Epithelial cell of esophagus (primary cell): ENCODE results near the gene CAMKMT.

Experiments used
- DNase-seq: peaks from one replicate; pipeline ENCODE4 v3.0.0; 2010; ENCODE audit warnings: low read depth
- H3K4me3 ChIP-seq: 2 replicates; pipeline ENCODE4 v1.5.1; 2011; ENCODE audit warnings: mild to moderate bottlenecking, low read length, control low read depth
- CTCF ChIP-seq: IDR thresholded peaks from 2 replicates; pipeline ENCODE4 v1.5.1; 2011; ENCODE audit warnings: low read depth, mild to moderate bottlenecking, low read length, control low read depth, inconsistent platforms; ENCODE audit not compliant: insufficient read depth; ENCODE audit errors: missing control alignments

The CAMKMT gene

GRCh38 chr2:44397447-44398175 is 35.9 kb downstream of the CAMKMT start:
- H3K4me3 ChIP-seq = no peak overlapping the region
- TF ChIP-seq CTCF = no peak
- DNase-seq = no peak

- H3K4me3 ChIP-seq = no peak overlapping the region
- no peak for TF ChIP-seq CTCF
- DNase-seq = no peak
Measured at GRCh38 chr2:44398243-44398897, 36.6 kb downstream of the CAMKMT start.

DNA sequence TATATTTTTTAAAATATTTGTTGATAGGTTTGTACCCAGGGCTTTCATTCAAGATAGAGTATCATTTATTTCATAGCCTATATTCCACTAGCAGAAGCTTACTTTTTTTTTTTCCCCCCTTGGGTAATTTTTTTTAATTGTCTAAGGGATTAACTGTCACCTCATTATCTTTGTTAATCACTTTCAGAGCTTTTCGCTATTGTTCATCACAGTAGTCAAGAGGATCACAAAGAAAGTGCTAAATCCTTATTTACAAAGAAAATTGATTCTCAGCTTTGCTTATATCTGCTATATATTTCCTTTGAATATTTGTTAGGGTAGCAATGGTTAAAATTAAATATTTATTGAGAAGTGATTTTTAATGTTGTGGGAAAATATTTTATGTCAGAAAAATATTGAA is 59.0 kb downstream of the CAMKMT start:
- TF ChIP-seq CTCF = no peak
- DNase-seq = no peak
- no peak overlapping the region for H3K4me3 ChIP-seq

- H3K4me3 ChIP-seq = no peak overlapping the region
Measured at GRCh38 chr2:44424211-44424610, 62.5 kb downstream of the CAMKMT start.

DNA sequence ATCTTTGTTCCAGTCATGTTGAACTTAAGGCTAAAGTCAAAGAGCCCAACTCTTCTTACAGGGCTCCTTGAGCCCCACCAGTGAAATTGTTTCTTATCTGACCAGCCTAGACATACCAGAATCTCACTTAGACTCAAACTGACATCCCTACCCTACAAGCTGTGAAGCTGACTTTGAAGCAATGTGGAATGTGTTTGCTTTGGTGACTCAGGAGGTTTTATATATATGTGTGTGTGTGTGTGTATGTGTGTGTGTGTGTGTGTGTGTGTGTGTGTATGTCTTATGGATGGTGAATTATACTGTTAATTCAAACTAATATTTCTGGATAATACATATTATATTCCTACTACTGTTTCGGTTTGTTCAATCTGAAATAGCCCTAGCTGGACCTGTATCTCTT is 67.3 kb downstream of the CAMKMT start:
- H3K4me3 ChIP-seq = no peak overlapping the region
- TF ChIP-seq CTCF = no peak
- DNase-seq = peak; percentile 53

More at GRCh38 chr2:44424211-44424610, 62.5 kb downstream of the CAMKMT start:
- TF ChIP-seq CTCF = no peak
- DNase-seq = no peak

DNA sequence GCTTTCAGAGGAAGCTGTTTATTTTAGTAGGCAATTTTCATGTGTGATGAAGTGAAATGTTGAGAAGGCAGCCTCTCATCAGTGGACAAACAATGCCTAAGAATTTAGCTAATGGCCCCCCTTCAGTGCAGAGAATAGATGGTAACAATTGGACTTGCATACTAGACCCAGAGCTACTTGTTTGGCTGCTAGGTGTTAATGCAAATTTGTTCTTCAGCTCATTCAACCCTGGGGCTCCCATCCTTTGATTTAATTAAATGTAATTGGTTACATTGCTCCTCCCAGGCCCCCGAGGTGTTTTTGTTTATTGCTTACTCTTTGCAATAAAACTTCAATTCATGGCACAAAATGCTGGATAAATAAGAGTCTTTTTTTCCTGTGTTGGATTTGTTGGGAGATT is 68.6 kb downstream of the CAMKMT start:
- TF ChIP-seq CTCF = no peak
- DNase-seq = no peak

More for the DNA sequence above, 68.6 kb downstream of the CAMKMT start:
- no peak overlapping the region for H3K4me3 ChIP-seq
